Measurements from ENCODE around the gene GPR33.
"Not testable (repeated sequence)": the region's sequence is repeated elsewhere in the genome, so short reads cannot be mapped to it uniquely, and the experiment has no call there.

Gene GPR33

GRCh38 chr14:31465111-31465510 is 22.7 kb downstream of the GPR33 start:
- Histone ChIP-seq H3K36me3 (ENCODE audit: control insufficient read depth, insufficient read depth, low read length) (no peaks in the 10 kb centered on the region), H2AFZ (no peak overlapping the region), H3K27ac (no peak overlapping the region), H3K9me3 (ENCODE audit: control insufficient read depth, low read length) (no peaks in the 10 kb centered on the region), H3K4me1 (no peaks in the 10 kb centered on the region), H3K4me2 (ENCODE audit: low read length) (no peak overlapping the region), H3K27me3 (ENCODE audit: control insufficient read depth, insufficient read depth, low read length) (no peaks in the 10 kb centered on the region), H3K4me3 (ENCODE audit: low read depth, low read length) (no peak overlapping the region), H3K9ac (no peak overlapping the region), H3K79me2 (no peaks in the 10 kb centered on the region)
- TF ChIP-seq CTCF (IDR thresholded peaks at IDR 0.05): no peak

- H3K4me3 ChIP-seq (ENCODE audit: low read depth, low read length); H3K9me3 ChIP-seq (ENCODE audit: control insufficient read depth, low read length); H3K9ac ChIP-seq; H3K27me3 ChIP-seq (ENCODE audit: control insufficient read depth, insufficient read depth, low read length); H3K79me2 ChIP-seq; H3K4me1 ChIP-seq; H3K4me2 ChIP-seq (ENCODE audit: low read length); H3K27ac ChIP-seq; H3K36me3 ChIP-seq (ENCODE audit: control insufficient read depth, insufficient read depth, low read length); H2AFZ ChIP-seq: not testable (repeated sequence)
Observed at GRCh38 chr14:31462450-31462849, 25.4 kb downstream of the GPR33 start.

- no peaks in the 10 kb centered on the region for H3K36me3 ChIP-seq (ENCODE audit: control insufficient read depth, insufficient read depth, low read length)
- H3K9ac ChIP-seq: no peak overlapping the region
- H3K9me3 ChIP-seq (ENCODE audit: control insufficient read depth, low read length): no peaks in the 10 kb centered on the region
- H3K4me3 ChIP-seq (ENCODE audit: low read depth, low read length): no peak overlapping the region
- peaks cover 8% of the 10 kb centered on the region for H3K4me1 ChIP-seq
- H2AFZ ChIP-seq: no peak overlapping the region
- H3K27ac ChIP-seq: no peak overlapping the region
- H3K4me2 ChIP-seq (ENCODE audit: low read length): no peak overlapping the region
- no peaks in the 10 kb centered on the region for H3K27me3 ChIP-seq (ENCODE audit: control insufficient read depth, insufficient read depth, low read length)
- no peaks in the 10 kb centered on the region for H3K79me2 ChIP-seq
- no peak for TF ChIP-seq CTCF (IDR thresholded peaks at IDR 0.05)
Observed at GRCh38 chr14:31461545-31461944, 26.3 kb downstream of the GPR33 start.

- Histone ChIP-seq H2AFZ (peak overlapping the region; percentile 97), H3K79me2 (no peaks in the 10 kb centered on the region), H3K4me2 (ENCODE audit: low read length) (peak overlapping the region; percentile 96), H3K9ac (peak overlapping the region; percentile 23), H3K9me3 (ENCODE audit: control insufficient read depth, low read length) (no peaks in the 10 kb centered on the region), H3K27ac (peak overlapping the region; percentile 78), H3K36me3 (ENCODE audit: control insufficient read depth, insufficient read depth, low read length) (no peaks in the 10 kb centered on the region), H3K27me3 (ENCODE audit: control insufficient read depth, insufficient read depth, low read length) (no peaks in the 10 kb centered on the region), H3K4me1 (peaks cover 8% of the 10 kb centered on the region), H3K4me3 (ENCODE audit: low read depth, low read length) (peak overlapping the region; percentile 82)
- TF ChIP-seq CTCF (IDR thresholded peaks at IDR 0.05): no peak
Observed at GRCh38 chr14:31457665-31458659, 29.9 kb downstream of the GPR33 start.

- Histone ChIP-seq H3K4me3 (ENCODE audit: low read depth, low read length) (peak within 1 kb of the TSS; percentile 82), H2AFZ (peak within 1 kb of the TSS; percentile 97), H3K9ac (peak within 1 kb of the TSS; percentile 23), H3K27ac (peak within 1 kb of the TSS; percentile 78), H3K9me3 (ENCODE audit: control insufficient read depth, low read length) (no peaks in the 10 kb centered on the region), H3K36me3 (ENCODE audit: control insufficient read depth, insufficient read depth, low read length) (no peaks in the 10 kb centered on the region), H3K27me3 (ENCODE audit: control insufficient read depth, insufficient read depth, low read length) (no peaks in the 10 kb centered on the region), H3K79me2 (no peaks in the 10 kb centered on the region), H3K4me2 (ENCODE audit: low read length) (peak within 1 kb of the TSS; percentile 96), H3K4me1 (peaks cover 8% of the 10 kb centered on the region)
- TF ChIP-seq CTCF (IDR thresholded peaks at IDR 0.05): no peak
Observed at GRCh38 chr14:31456841-31457664, 30.8 kb downstream of the GPR33 start, which contains the start of gene DTD2. DTD2 (minus strand) TSS chr14:31457506; CDS start chr14:31457393, 113 bp downstream.
